ENCODE results near the gene RPS24.

RPS24 gene

DNA sequence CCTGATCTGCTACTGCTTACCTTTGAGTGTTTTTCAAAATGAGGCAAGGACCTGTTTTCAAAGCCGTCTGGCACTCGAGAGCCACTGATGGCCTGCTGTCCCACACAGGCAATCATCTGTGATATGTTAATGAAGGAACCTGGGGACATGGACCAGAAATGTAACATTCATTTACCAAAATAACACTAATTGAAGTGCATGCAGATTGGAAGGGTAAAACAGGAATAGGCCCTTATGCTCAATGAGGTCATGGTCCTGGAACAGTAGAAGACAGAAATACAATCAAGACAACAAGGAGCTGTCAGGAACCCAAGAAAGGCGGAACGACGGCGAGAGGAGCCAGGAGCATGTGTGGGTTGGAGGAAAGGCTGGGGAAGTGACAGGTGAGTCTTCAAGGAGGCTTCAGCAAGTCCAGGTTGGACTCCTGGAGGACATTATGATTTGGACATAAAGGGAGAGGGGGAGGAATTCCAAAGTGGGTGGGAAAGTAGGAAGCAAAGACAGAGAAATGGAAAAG is 32.6 kb upstream of the RPS24 start:
- no peak overlapping the region for H3K27ac ChIP-seq
- TF ChIP-seq, protein P1, sequence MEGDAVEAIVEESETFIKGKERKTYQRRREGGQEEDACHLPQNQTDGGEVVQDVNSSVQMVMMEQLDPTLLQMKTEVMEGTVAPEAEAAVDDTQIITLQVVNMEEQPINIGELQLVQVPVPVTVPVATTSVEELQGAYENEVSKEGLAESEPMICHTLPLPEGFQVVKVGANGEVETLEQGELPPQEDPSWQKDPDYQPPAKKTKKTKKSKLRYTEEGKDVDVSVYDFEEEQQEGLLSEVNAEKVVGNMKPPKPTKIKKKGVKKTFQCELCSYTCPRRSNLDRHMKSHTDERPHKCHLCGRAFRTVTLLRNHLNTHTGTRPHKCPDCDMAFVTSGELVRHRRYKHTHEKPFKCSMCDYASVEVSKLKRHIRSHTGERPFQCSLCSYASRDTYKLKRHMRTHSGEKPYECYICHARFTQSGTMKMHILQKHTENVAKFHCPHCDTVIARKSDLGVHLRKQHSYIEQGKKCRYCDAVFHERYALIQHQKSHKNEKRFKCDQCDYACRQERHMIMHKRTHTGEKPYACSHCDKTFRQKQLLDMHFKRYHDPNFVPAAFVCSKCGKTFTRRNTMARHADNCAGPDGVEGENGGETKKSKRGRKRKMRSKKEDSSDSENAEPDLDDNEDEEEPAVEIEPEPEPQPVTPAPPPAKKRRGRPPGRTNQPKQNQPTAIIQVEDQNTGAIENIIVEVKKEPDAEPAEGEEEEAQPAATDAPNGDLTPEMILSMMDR (IDR thresholded peaks at IDR 0.05): no peak
- no peak for TF ChIP-seq ZFX (IDR thresholded peaks at IDR 0.05; ENCODE audit: borderline replicate concordance)

DNA sequence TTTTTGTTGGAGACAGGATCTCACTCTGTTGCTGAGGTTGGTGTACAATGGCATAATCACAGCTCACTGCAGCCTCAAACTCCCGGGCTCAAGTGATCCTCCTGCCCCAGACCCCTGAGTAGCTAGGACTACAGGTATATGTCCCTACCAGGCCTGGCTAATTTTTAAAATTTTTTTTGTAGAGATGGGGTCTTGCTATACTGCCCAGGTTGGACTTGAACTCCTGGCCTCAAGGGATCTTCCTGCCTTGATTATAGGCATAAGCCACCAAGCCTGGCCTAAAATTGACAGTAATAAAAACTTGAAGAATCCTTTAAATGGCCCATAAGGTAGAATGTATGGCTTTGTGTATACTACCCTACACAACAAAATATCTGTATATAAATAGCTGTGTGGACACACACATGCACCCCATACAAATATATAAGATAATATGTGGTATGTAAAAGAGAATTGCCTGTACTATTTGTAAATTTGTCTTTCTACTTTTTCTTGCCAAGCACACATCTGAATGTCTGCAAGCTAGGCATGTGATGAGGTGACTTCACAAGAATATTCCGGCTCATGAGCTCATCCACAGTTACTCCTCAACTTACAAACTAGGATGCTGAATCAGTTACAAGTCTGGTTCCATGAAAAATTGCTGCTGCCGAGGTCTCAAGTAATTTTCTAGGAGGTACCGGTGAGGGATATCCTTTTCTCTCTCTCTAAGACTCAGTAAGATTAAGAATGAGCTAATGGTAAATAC is 30.9 kb upstream of the RPS24 start:
- TF ChIP-seq ZFX (IDR thresholded peaks at IDR 0.05; ENCODE audit: borderline replicate concordance): no peak
- TF ChIP-seq, protein P1 (IDR thresholded peaks at IDR 0.05): no peak
- no peak overlapping the region for H3K27ac ChIP-seq

DNA sequence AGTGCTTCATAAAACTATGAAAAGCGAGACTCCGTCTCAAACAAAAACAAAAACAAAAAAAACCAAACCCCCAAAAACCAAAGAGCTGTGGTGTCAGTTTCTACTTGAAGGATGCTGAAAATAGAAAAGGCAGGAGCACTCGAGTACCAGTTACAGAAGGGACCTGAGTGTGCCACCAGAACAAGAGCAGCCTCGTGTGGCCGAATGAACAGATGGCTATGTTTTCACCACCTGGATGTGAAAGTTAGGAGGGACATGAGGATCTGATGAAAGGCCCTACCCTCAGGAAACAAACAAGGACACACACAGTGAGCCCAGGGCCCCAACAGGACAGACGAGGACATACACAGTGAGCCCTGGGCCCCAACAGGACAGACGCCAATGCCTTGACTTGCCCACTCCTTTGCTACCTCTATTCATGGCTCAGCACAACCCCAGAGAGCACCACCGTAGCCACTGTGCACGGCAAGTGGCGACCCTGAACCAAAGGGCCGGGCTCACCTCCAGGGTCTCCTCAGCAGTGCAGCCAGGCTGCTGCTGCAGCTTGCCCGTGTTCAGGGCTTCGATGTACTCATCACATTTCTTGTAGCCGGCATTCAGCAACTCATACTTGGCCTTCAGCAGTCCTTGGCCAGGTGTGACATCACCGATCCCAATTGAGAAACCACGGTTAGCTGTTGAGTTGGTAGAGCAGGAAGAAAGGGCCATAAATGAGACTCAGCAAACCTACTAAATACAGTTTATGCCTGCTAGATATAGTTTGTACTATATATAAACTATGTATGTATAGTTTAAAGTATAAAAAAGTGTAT is 29.2 kb upstream of the RPS24 start:
- no peak for TF ChIP-seq ZFX (IDR thresholded peaks at IDR 0.05; ENCODE audit: borderline replicate concordance)
- TF ChIP-seq, protein P1 (IDR thresholded peaks at IDR 0.05): no peak
- no peak overlapping the region for H3K27ac ChIP-seq

DNA sequence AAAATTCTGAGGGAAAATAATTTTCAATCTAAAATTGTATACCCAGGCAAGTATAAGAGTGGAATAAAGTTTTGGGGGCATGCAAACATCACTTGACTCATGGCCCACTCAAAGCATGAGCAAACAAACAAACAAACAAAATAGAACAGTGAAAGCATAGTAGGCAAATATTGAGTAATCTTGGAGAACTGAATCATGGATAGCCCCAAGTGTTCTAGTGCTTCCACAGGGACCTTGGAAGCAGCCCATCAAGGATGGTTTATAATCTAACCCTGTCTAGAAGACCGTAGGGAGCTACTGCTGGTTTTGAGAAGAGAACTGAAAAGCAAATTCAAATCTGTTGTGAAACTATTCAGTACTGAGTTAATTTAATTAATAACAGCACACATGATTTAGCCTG is 26.5 kb upstream of the RPS24 start:
- peak overlapping the region; percentile 94 for H3K27ac ChIP-seq
- TF ChIP-seq, protein P1 (IDR thresholded peaks at IDR 0.05): no peak
- no peak for TF ChIP-seq ZFX (IDR thresholded peaks at IDR 0.05; ENCODE audit: borderline replicate concordance)

DNA sequence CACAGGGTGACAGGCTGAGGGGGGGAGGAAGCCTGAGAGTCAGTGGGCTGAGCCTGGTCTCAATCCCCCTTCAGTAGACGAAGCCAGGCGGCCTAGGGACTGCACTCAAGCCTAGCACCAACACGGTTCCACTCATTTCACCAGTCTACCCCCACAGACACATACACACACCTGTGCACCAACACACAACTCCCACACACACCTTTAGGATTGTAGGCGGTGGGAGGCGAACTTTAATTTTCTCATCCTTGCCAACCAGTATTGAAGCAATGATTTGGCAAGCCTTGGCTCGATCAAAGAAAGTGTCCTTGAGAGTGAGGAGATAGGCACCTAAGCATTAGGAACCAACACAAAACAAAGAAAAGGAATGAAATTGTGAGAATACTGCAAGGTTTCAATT is 24.0 kb upstream of the RPS24 start:
- peak overlapping the region; percentile 94 for H3K27ac ChIP-seq
- TF ChIP-seq ZFX (IDR thresholded peaks at IDR 0.05; ENCODE audit: borderline replicate concordance): no peak
- TF ChIP-seq, protein P1 (IDR thresholded peaks at IDR 0.05): no peak

DNA sequence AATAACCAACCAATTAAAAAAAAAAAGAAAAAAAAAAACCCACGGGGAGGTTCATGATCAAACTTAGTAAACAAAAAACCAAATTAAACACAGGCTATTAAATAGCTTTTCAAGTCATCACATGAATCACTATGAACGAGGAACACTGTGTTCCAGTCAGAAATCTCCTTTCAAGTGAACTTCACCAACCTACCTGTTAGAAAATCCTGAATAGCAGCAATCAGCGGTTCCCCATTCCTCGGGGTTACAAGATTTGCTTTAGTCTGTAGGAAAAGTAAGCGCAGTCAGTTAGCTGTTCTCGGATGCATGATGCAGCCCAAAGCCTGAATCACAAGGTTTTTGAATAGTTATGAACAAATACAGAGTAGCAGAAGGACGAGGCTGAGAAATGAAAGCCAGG is 23.4 kb upstream of the RPS24 start:
- TF ChIP-seq, protein P1 (IDR thresholded peaks at IDR 0.05): no peak
- no peak for TF ChIP-seq ZFX (IDR thresholded peaks at IDR 0.05; ENCODE audit: borderline replicate concordance)

DNA sequence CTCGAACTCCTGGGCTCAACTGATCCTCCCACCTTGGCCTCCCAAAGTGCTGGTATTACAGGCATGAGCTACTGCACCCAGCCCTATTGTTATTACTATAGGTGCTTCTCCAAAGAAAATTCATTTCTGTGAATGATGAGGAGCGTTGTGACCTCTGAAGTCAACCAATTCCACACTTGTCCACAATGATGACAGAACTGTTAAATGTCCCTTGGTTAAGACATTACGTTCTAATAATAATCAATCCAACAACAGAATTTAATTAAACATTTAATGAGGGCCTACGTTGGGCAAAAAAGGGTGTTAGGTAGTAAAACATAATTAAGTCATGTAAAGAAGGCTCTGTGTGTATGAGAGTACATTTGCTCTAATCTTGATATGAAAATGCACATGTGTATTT is 22.6 kb upstream of the RPS24 start:
- TF ChIP-seq, protein P1 (IDR thresholded peaks at IDR 0.05): no peak
- TF ChIP-seq ZFX (IDR thresholded peaks at IDR 0.05; ENCODE audit: borderline replicate concordance): no peak
- H3K27ac ChIP-seq: peak overlapping the region; percentile 94

More for the DNA sequence above, 23.4 kb upstream of the RPS24 start:
- peak overlapping the region; percentile 94 for H3K27ac ChIP-seq

Data from 22Rv1 (cell line).